Activated B cell treated with CpG ODN at 0.5 μM for 24 hours (primary cell): ENCODE measurements around the gene BPIFB3. TPM values are rescaled to one million over a fixed set of nuclear protein-coding genes. Genes with fewer than 3 reads are reported as not detected.

Experiments used
- ATAC-seq: fragments of 200-7000 bp; cut with Tn5 transposase; one replicate; pipeline ENCODE4 v1.10.0; 2021; ENCODE audit warnings: low read depth, mild to moderate bottlenecking, moderate library complexity
- CTCF ChIA-PET: fragments of 350-600 bp; sonication (Branson Sonifier 250); formaldehyde crosslinking; loops from one replicate; lab custom pipeline; 2021; ENCODE audit warnings: antibody characterized with exemption; lab: Charles Lee
- POLR2A ChIA-PET: fragments of 350-600 bp; sonication (Branson Sonifier 250); formaldehyde crosslinking; loops from one replicate; lab custom pipeline; 2021; ENCODE audit warnings: antibody characterized with exemption; lab: Charles Lee
- DNase-seq: peaks from one replicate; pipeline ENCODE4 v3.0.0; 2022
- H3K27ac Mint-ChIP-seq: one replicate; pipeline ENCODE4 v1.8.0; 2020; ENCODE audit warnings: mixed read lengths
- H3K27me3 Mint-ChIP-seq: one replicate; pipeline ENCODE4 v1.8.0; 2021; ENCODE audit warnings: mixed read lengths
- H3K36me3 Mint-ChIP-seq: one replicate; pipeline ENCODE4 v1.8.0; 2021; ENCODE audit warnings: low read depth, mixed read lengths
- H3K4me1 Mint-ChIP-seq: one replicate; pipeline ENCODE4 v1.8.0; 2021; ENCODE audit warnings: mixed read lengths
- H3K4me3 Mint-ChIP-seq: one replicate; pipeline ENCODE4 v1.8.0; 2020; ENCODE audit warnings: mild to moderate bottlenecking, mixed read lengths
- H3K9me3 Mint-ChIP-seq: one replicate; pipeline ENCODE4 v1.8.0; 2020; ENCODE audit warnings: mixed read lengths
- CTCF ChIP-seq: fragments of 200-600 bp; IDR thresholded peaks from one replicate; pipeline ENCODE4 v1.8.0; 2022; ENCODE audit warnings: antibody characterized with exemption, mild to moderate bottlenecking
- intact Hi-C: fragments of 100-400 bp; cut with micrococcal nuclease; formaldehyde crosslinking; loops from one replicate; pipeline ENCODE4 v1.15.1; 2024
- total RNA-seq: library from RNA; stranded (reverse); gene quantifications from 2 replicates; pipeline ENCODE4 v1.2.3, GENCODE V29; 2022

Gene BPIFB3
- total RNA-seq, 1 donor from 2014 or later = not detected

GRCh38 chr20:33022694-33023438, 30.8 kb upstream of the BPIFB3 start:
- no peaks in the 10 kb centered on the region for H3K4me1 Mint-ChIP-seq
- H3K27me3 Mint-ChIP-seq = no peaks in the 10 kb centered on the region
- H3K27ac Mint-ChIP-seq = no peak overlapping the region
- ChIA-PET CTCF (no interaction called here), POLR2A (no interaction called here)
- H3K4me3 Mint-ChIP-seq = no peak overlapping the region
- DNase-seq (no peak), ATAC-seq (no peak)
- no peaks in the 10 kb centered on the region for H3K36me3 Mint-ChIP-seq
- no peaks in the 10 kb centered on the region for H3K9me3 Mint-ChIP-seq
- intact Hi-C loops = no loop called here
- TF ChIP-seq CTCF = no peak

DNA sequence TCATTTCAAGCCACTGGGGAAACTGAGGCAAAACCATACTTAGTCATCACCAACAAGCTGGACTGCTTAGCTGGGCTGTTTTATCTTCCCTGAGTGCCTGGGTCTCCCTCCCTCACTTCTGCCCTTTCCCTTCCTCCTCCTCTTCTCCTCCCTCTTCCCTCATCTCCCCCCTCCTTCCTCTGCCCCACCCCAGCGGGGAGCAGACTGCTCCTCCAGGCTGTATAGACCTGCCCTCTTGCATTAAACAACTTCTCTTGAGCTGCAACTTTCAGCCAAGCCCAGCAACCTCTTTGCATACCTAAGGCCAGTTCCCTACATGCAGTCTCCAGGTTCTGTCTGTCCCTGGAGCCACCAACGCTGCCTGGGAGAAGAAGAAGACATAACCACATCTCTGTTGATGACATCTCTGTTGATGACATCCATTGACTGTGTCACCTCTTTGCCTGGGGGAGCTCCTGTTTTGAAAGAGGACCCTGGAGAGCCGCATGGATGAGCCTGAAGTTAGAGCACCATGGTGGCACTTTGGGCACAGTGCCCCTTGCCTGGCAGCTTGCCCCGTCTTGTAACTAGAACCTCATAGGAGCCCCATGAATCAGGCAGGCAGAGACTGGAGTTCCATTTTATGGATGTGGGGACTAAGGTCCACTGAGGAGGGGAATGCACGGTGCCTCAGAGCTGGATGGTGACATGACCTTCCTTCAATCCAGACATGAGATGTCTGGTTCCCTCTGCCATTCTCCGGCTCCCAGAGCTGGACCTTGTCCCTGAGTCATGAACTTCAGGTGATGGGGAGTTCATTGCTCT, 30.1 kb upstream of the BPIFB3 start:
- Mint-ChIP-seq H3K9me3 (no peaks in the 10 kb centered on the region), H3K36me3 (no peaks in the 10 kb centered on the region), H3K27me3 (no peaks in the 10 kb centered on the region), H3K4me3 (no peak overlapping the region), H3K4me1 (no peaks in the 10 kb centered on the region), H3K27ac (no peak overlapping the region)
- DNase-seq (no peak), ATAC-seq (no peak)
- ChIA-PET CTCF (no interaction called here), POLR2A (no interaction called here)
- no peak for TF ChIP-seq CTCF
- intact Hi-C loops = no loop called here

GRCh38 chr20:33024243-33024560, 29.5 kb upstream of the BPIFB3 start:
- no peak overlapping the region for H3K27ac Mint-ChIP-seq
- no peak for ATAC-seq

GRCh38 chr20:33024609-33025317, 28.9 kb upstream of the BPIFB3 start:
- ATAC-seq = no peak
- ChIA-PET POLR2A (no interaction called here), CTCF (no interaction called here)
- no peaks in the 10 kb centered on the region for H3K36me3 Mint-ChIP-seq
- H3K27me3 Mint-ChIP-seq = no peaks in the 10 kb centered on the region
- no peaks in the 10 kb centered on the region for H3K4me1 Mint-ChIP-seq
- H3K27ac Mint-ChIP-seq = no peak overlapping the region
- H3K9me3 Mint-ChIP-seq = no peaks in the 10 kb centered on the region
- no peak overlapping the region for H3K4me3 Mint-ChIP-seq
- DNase-seq = no peak
- TF ChIP-seq CTCF = no peak
- intact Hi-C loops = no loop called here

More at GRCh38 chr20:33024243-33024560, 29.5 kb upstream of the BPIFB3 start:
- H3K27me3 Mint-ChIP-seq = no peaks in the 10 kb centered on the region
- intact Hi-C loops = no loop called here
- H3K9me3 Mint-ChIP-seq = no peaks in the 10 kb centered on the region
- POLR2A ChIA-PET = no interaction called here
- no peaks in the 10 kb centered on the region for H3K36me3 Mint-ChIP-seq
- H3K4me3 Mint-ChIP-seq = no peak overlapping the region
- no peak for DNase-seq
- no peak for TF ChIP-seq CTCF
- CTCF ChIA-PET = no interaction called here
- H3K4me1 Mint-ChIP-seq = no peaks in the 10 kb centered on the region
